ENCODE results near the gene CNTNAP2.

Gene CNTNAP2

GRCh38 chr7:146443102-146443501, 326.5 kb downstream of the CNTNAP2 start:
- DNase-seq, result no peak

GRCh38 chr7:146449625-146450024, 333.0 kb downstream of the CNTNAP2 start:
- no peak for DNase-seq

GRCh38 chr7:146455091-146455655, 338.6 kb downstream of the CNTNAP2 start:
- DNase-seq, result no peak

GRCh38 chr7:146479040-146479439, 362.4 kb downstream of the CNTNAP2 start:
- no peak for DNase-seq

GRCh38 chr7:146486519-146486918, 369.9 kb downstream of the CNTNAP2 start:
- no peak for DNase-seq

GRCh38 chr7:146492017-146492416, 375.4 kb downstream of the CNTNAP2 start:
- DNase-seq, result no peak

- no peak for DNase-seq
These were observed 378.5 kb downstream of the CNTNAP2 start for GRCh38 chr7:146494952-146495596.

GRCh38 chr7:146496657-146497056, 380.1 kb downstream of the CNTNAP2 start:
- no peak for DNase-seq

GRCh38 chr7:146499970-146500369, 383.4 kb downstream of the CNTNAP2 start:
- no peak for DNase-seq

- DNase-seq, result no peak
These were observed 387.2 kb downstream of the CNTNAP2 start for GRCh38 chr7:146503844-146504243.

- no peak for DNase-seq
These were observed 393.6 kb downstream of the CNTNAP2 start for GRCh38 chr7:146510088-146510680.

- DNase-seq, result no peak
These were observed 397.7 kb downstream of the CNTNAP2 start for GRCh38 chr7:146514304-146514703.

- DNase-seq, result no peak
These were observed 412.0 kb downstream of the CNTNAP2 start for GRCh38 chr7:146528581-146528980.

GRCh38 chr7:146539836-146540235, 423.2 kb downstream of the CNTNAP2 start:
- DNase-seq, result no peak

- no peak for DNase-seq
These were observed 425.5 kb downstream of the CNTNAP2 start for GRCh38 chr7:146542101-146542500.

- DNase-seq, result no peak
These were observed 428.1 kb downstream of the CNTNAP2 start for GRCh38 chr7:146544748-146545147.

GRCh38 chr7:146548816-146549215, 432.2 kb downstream of the CNTNAP2 start:
- DNase-seq, result no peak

- no peak for DNase-seq
These were observed 438.0 kb downstream of the CNTNAP2 start for GRCh38 chr7:146554556-146554955.

GRCh38 chr7:146557971-146558469, 441.4 kb downstream of the CNTNAP2 start:
- DNase-seq, result no peak

- no peak for DNase-seq
These were observed 449.3 kb downstream of the CNTNAP2 start for GRCh38 chr7:146565872-146566271.

GRCh38 chr7:146575903-146576302, 459.3 kb downstream of the CNTNAP2 start:
- DNase-seq, result no peak

- no peak for DNase-seq
These were observed 475.4 kb downstream of the CNTNAP2 start for GRCh38 chr7:146591976-146592375.

GRCh38 chr7:146606628-146607027, 490.0 kb downstream of the CNTNAP2 start:
- DNase-seq, result no peak

- DNase-seq, result no peak
These were observed 503.0 kb downstream of the CNTNAP2 start for GRCh38 chr7:146619641-146620040.

All from activated T-cell treated with anti-CD3 and anti-CD28 coated beads, Interleukin-2, amount 50 U/mL, for 48 hours (primary cell).